SK-MEL-5 (cell line): ENCODE results near the gene C4orf46. TPM values are rescaled to one million over a fixed set of nuclear protein-coding genes. Genes with fewer than 3 reads are reported as not detected.
"Not testable (repeated sequence)": the region's sequence is repeated elsewhere in the genome, so short reads cannot be mapped to it uniquely, and the experiment has no call there.

ENCODE experiments used
- DNase-seq: peaks from one replicate; pipeline ENCODE4 v3.0.0-alpha.2; 2016; ENCODE audit warnings: low read depth, low spot score
- in situ Hi-C: cut with HindIII; loops from 2 replicates; pipeline ENCODE4 v1.10.0; 2016; ENCODE audit warnings: low sequenced_read_pairs, high pct_unique_total_duplicates, low pct_unique_long_range_greater_than_20kb
- total RNA-seq: library from RNA; depleted of rRNA; stranded (reverse); fragments of >200 nt; shearing (Covaris generic); gene quantifications from 2 replicates; pipeline ENCODE4 v1.2.3, GENCODE V29; 2014

Gene C4orf46
- total RNA-seq, 1 experiment from 2014 or later: 11.9 TPM

DNA sequence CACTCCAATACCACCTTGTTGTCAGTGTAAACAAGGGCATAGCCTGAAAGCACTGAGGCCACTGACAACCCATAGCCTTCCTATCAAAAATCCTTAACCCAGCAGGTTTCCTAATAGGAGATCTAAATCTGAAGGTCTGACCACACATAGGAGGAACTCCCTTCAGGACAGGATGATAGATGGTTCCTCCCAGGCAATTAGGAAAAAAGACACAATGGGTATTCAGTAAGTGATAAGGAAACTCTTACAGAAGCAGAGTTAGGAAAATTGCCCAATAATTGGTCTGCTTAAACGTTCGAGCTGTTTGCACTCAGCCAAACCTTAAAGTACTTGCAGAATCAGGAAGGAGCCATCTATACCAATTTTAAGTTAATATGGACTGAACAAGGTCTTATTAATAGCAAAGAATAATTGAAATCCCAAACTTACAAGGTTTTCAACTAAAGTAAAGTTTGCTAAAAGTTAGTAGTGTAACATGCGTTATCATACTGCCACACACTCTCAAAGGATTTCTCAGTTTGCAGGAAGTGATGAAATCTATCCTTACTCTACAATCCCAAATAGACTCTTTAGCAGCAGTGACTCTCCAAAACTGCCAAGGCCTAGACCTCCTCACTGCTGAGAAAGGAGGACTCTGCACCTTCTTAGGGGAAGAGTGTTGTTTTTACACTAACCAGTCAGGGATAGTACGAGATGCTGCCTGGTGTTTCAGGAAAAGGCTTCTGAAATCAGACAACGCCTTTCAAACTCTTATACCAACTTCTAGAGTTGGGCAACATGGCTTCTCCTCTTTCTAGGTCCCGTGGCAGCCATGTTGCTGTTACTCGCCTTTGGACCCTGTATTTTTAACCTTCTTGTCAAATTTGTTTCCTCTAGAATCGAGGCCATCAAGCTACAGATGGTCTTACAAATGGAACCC lies 7.7 kb downstream of the C4orf46 start:
- in situ Hi-C loops, DNase-seq: not testable (repeated sequence)

DNA sequence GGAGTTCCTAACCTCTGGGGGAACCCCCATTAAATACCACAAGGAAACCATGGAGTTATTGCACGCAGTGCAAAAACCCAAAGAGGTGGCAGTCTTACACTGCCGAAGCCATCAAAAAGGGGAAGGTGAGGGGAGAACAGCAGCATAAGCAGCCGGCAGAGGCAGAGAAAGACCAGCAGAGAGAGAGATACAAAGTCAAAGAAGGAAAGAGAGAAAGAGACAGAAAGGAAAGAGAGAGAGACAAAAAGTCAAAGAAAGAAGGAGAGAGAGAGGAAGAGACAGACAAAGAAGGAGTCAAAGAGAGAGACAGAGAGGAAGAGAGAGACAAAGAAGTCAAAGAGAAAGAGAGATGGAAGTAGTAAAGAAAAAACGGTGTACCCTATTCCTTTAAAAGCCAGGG lies 8.4 kb downstream of the C4orf46 start:
- DNase-seq, in situ Hi-C loops: not testable (repeated sequence)

GRCh38 chr4:158657291-158657690 lies 14.4 kb downstream of the C4orf46 start:
- in situ Hi-C loops: no loop called here
- no peak for DNase-seq

DNA sequence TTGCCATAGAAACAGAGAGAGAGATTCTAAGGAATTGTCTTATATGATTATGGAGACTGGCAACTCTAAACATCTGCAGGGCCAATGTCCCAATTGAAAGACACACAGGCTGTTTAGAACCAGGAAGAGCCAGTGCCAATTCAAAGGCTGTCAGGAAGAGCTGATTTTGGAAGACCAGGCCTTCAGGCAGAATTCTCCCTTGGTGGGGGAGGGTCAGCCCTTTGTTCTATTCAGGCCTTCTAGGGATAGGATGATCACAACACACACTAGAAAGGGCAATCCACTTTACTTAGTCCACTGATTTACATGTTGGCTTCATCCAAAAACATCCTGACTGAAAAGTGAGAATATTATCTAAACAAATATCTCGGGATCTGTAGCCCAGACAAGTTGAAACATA lies 15.2 kb downstream of the C4orf46 start:
- peak; percentile 10 for DNase-seq
- in situ Hi-C loops: no loop called here

- in situ Hi-C loops: no loop called here
- DNase-seq: no peak
Measured at GRCh38 chr4:158652920-158653319, 18.8 kb downstream of the C4orf46 start.

GRCh38 chr4:158649111-158649680 lies 22.5 kb downstream of the C4orf46 start:
- DNase-seq: no peak
- in situ Hi-C loops: no loop called here

DNA sequence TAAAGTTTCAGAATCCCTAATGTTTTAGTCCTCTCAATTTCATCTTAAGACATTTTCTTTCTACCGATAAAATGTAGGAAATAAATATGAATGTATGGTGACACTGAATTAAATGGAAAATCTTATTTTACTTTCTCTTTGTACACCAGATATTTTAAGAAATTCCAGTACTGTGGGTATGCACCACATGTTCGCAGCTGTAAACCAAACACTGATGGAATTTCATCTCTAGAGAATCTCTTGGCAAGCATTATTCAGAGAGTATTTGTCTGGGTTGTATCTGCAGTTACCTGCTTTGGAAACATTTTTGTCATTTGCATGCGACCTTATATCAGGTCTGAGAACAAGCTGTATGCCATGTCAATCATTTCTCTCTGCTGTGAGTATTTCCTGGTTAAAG lies 26.9 kb downstream of the C4orf46 start:
- in situ Hi-C loops: no loop called here
- DNase-seq: no peak

- in situ Hi-C loops: no loop called here
Measured at GRCh38 chr4:158644356-158644755, 27.3 kb downstream of the C4orf46 start.

GRCh38 chr4:158636619-158637018 lies 35.1 kb downstream of the C4orf46 start:
- DNase-seq: no peak
- in situ Hi-C loops: no loop called here

More at GRCh38 chr4:158644356-158644755, 27.3 kb downstream of the C4orf46 start:
- DNase-seq: peak; percentile 20

DNA sequence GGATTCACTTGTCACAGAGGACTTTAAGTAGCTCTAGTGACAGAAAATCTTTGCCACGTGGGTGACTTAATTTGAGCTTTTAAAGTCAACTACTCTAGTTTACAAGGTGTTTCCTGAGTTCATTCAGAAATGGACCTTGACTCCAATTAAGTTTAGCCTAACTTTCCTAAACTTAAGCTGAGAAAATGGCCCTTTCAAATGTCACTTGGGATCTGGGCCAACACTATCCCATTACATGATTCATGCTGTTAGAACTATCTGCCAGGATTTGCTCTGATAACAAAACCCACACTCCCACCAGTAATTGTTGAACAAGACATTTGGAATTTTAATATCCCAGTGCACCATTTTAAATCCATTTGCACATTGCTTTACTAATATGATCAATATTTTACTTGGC lies 40.8 kb downstream of the C4orf46 start:
- DNase-seq: no peak
- in situ Hi-C loops: no loop called here

- in situ Hi-C loops: no loop called here
- DNase-seq: no peak
Measured at GRCh38 chr4:158625544-158625943, 46.1 kb downstream of the C4orf46 start.

DNA sequence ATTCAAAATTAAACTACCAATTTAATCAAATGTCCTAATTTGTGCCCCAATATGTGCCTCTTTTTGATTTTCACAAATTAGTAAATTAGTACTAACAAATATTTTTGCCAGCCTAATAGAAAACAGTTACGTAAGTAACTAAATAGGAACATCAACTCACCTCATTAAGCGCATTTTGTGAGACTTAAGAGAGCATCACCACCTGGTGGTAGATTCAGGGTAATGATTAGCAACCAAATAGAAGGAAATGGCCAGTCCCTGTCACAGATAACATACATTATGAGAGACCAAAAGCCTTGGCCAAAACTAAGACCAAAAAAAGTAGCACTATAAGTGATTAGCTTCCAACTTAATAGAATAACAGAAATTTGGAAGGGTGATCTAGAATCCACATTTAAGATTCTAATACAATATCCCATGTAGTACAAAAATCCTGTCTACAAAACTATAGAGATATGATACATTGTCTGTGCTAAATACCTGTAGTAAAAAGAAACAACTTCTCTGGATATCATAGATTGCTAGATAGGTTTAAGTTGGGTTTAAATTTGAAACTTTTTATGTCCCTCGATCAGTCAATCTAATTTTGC lies 46.7 kb downstream of the C4orf46 start:
- DNase-seq: peak; percentile 70
- in situ Hi-C loops: no loop called here

- in situ Hi-C loops: no loop called here
- DNase-seq: no peak
Measured at GRCh38 chr4:158622251-158622650, 49.4 kb downstream of the C4orf46 start.

- in situ Hi-C loops: no loop called here
- no peak for DNase-seq
Measured at GRCh38 chr4:158621729-158622128, 50.0 kb downstream of the C4orf46 start.

- no peak for DNase-seq
- in situ Hi-C loops: no loop called here
Measured at GRCh38 chr4:158617956-158618355, 53.7 kb downstream of the C4orf46 start.
